Calu3 (cell line): ENCODE measurements around the gene BCL11A. TPM values are rescaled to one million over a fixed set of nuclear protein-coding genes. Genes with fewer than 3 reads are reported as not detected.

ENCODE experiments used
- BruUV-seq: library from RNA; stranded (reverse); fragments of 400-500 nt; replicated peaks from 2 replicates; lab custom pipeline; 2021; lab: Mats Ljungman, UMichigan
- CTCF ChIA-PET: fragments of 300-600 bp; sonication (Branson Sonifier 250); formaldehyde crosslinking; loops from one replicate; lab custom pipeline; 2022; ENCODE audit warnings: antibody characterized with exemption; lab: Charles Lee
- DNase-seq: peaks from one replicate; pipeline ENCODE4 v3.0.0; 2022
- H3K27ac Mint-ChIP-seq: one replicate; pipeline ENCODE4 v1.8.0; 2022; ENCODE audit warnings: mixed read lengths; ENCODE audit not compliant: unreplicated experiment
- H3K27me3 Mint-ChIP-seq: one replicate; pipeline ENCODE4 v1.8.0; 2022; ENCODE audit warnings: mixed read lengths; ENCODE audit not compliant: unreplicated experiment
- H3K36me3 Mint-ChIP-seq: one replicate; pipeline ENCODE4 v1.8.0; 2022; ENCODE audit warnings: mild to moderate bottlenecking, moderate library complexity, mixed read lengths; ENCODE audit not compliant: insufficient read depth, unreplicated experiment
- H3K4me1 Mint-ChIP-seq: one replicate; pipeline ENCODE4 v1.8.0; 2022; ENCODE audit warnings: mild to moderate bottlenecking, low read depth, mixed read lengths; ENCODE audit not compliant: unreplicated experiment
- H3K4me3 Mint-ChIP-seq: one replicate; pipeline ENCODE4 v1.8.0; 2022; ENCODE audit warnings: mild to moderate bottlenecking, low read depth, moderate library complexity, mixed read lengths; ENCODE audit not compliant: unreplicated experiment
- H3K9me3 Mint-ChIP-seq: one replicate; pipeline ENCODE4 v1.8.0; 2022; ENCODE audit warnings: low read depth, mixed read lengths; ENCODE audit not compliant: unreplicated experiment
- CTCF ChIP-seq: fragments of 200-600 bp; IDR thresholded peaks from one replicate; pipeline ENCODE4 v1.8.0; 2022; ENCODE audit warnings: antibody characterized with exemption; ENCODE audit not compliant: unreplicated experiment
- intact Hi-C: fragments of 100-400 bp; cut with micrococcal nuclease; formaldehyde crosslinking; loops from one replicate; pipeline ENCODE4 v1.10.0; 2022; ENCODE audit not compliant: unreplicated experiment
- total RNA-seq: library from RNA; stranded (reverse); gene quantifications from 2 replicates; pipeline ENCODE4 v1.2.3, GENCODE V29; 2022

The BCL11A gene
- total RNA-seq, 1 experiment from 2014 or later, result 8.5 TPM

GRCh38 chr2:60453872-60454271 is 99.6 kb downstream of the BCL11A start:
- Mint-ChIP-seq H3K9me3 (no peaks in the 10 kb centered on the region), H3K36me3 (no peaks in the 10 kb centered on the region), H3K27ac (no peak overlapping the region), H3K4me1 (no peaks in the 10 kb centered on the region), H3K27me3 (no peaks in the 10 kb centered on the region), H3K4me3 (no peak overlapping the region)
- CTCF ChIA-PET, result no interaction called here
- no peak for DNase-seq
- intact Hi-C loops, result no loop called here
- TF ChIP-seq CTCF, result no peak
- no TSS peak for BruUV-seq

GRCh38 chr2:60453301-60453700 is 100.2 kb downstream of the BCL11A start:
- Mint-ChIP-seq H3K27me3 (no peaks in the 10 kb centered on the region), H3K9me3 (no peaks in the 10 kb centered on the region), H3K4me1 (no peaks in the 10 kb centered on the region), H3K27ac (no peak overlapping the region), H3K4me3 (no peak overlapping the region), H3K36me3 (no peaks in the 10 kb centered on the region)
- CTCF ChIA-PET, result no interaction called here
- no peak for TF ChIP-seq CTCF
- no peak for DNase-seq
- intact Hi-C loops, result no loop called here
- BruUV-seq, result no TSS peak

- no TSS peak for BruUV-seq
- Mint-ChIP-seq H3K4me1 (no peaks in the 10 kb centered on the region), H3K36me3 (no peaks in the 10 kb centered on the region), H3K9me3 (no peaks in the 10 kb centered on the region), H3K4me3 (no peak overlapping the region), H3K27ac (no peak overlapping the region), H3K27me3 (no peaks in the 10 kb centered on the region)
- CTCF ChIA-PET, result no interaction called here
- no peak for TF ChIP-seq CTCF
- DNase-seq, result no peak
- intact Hi-C loops, result no loop called here
Measured at GRCh38 chr2:60450488-60450887, 103.0 kb downstream of the BCL11A start.

- CTCF ChIA-PET, result no interaction called here
- DNase-seq, result no peak
- Mint-ChIP-seq H3K36me3 (no peaks in the 10 kb centered on the region), H3K27me3 (no peaks in the 10 kb centered on the region), H3K4me3 (no peak overlapping the region), H3K27ac (no peak overlapping the region), H3K9me3 (no peaks in the 10 kb centered on the region), H3K4me1 (no peaks in the 10 kb centered on the region)
- TF ChIP-seq CTCF, result no peak
- intact Hi-C loops, result no loop called here
- no TSS peak for BruUV-seq
Measured at GRCh38 chr2:60447943-60448342, 105.5 kb downstream of the BCL11A start.
